GM19467 (cell line): ENCODE measurements around the gene AHR.
"Not testable (repeated sequence)": the region's sequence is repeated elsewhere in the genome, so short reads cannot be mapped to it uniquely, and the experiment has no call there.

ENCODE experiments used
- ATAC-seq: cut with Tn5 transposase; IDR thresholded peaks from one replicate; pipeline ENCODE4 v1.9.1; 2021; ENCODE audit warnings: mild to moderate bottlenecking, moderate library complexity; ENCODE audit not compliant: unreplicated experiment

The AHR gene

GRCh38 chr7:17336168-17336567 lies 37.7 kb downstream of the AHR start:
- ATAC-seq: no peak

GRCh38 chr7:17339139-17339538 lies 40.7 kb downstream of the AHR start:
- ATAC-seq: no peak

GRCh38 chr7:17339952-17340351 lies 41.5 kb downstream of the AHR start:
- no peak for ATAC-seq

- ATAC-seq: no peak
These were observed 42.2 kb downstream of the AHR start for GRCh38 chr7:17340655-17341054.

GRCh38 chr7:17342756-17343155 lies 44.3 kb downstream of the AHR start:
- no peak for ATAC-seq

GRCh38 chr7:17347401-17347800 lies 48.9 kb downstream of the AHR start:
- ATAC-seq: no peak

GRCh38 chr7:17348932-17349331 lies 50.5 kb downstream of the AHR start:
- not testable (repeated sequence) for ATAC-seq

GRCh38 chr7:17350321-17350720 lies 51.9 kb downstream of the AHR start:
- ATAC-seq: not testable (repeated sequence)

- ATAC-seq: not testable (repeated sequence)
These were observed 55.4 kb downstream of the AHR start for GRCh38 chr7:17353650-17354419.

GRCh38 chr7:17354473-17354872 lies 56.0 kb downstream of the AHR start:
- no peak for ATAC-seq

- ATAC-seq: no peak
These were observed 56.6 kb downstream of the AHR start for GRCh38 chr7:17355050-17355449.

- ATAC-seq: no peak
These were observed 59.5 kb downstream of the AHR start for GRCh38 chr7:17357952-17358351.

GRCh38 chr7:17359610-17360009 lies 61.2 kb downstream of the AHR start:
- ATAC-seq: no peak

- ATAC-seq: no peak
These were observed 64.1 kb downstream of the AHR start for GRCh38 chr7:17362439-17363105.

GRCh38 chr7:17364671-17365070 lies 66.2 kb downstream of the AHR start:
- no peak for ATAC-seq

GRCh38 chr7:17365775-17366174 lies 67.3 kb downstream of the AHR start:
- ATAC-seq: no peak

GRCh38 chr7:17367502-17367901 lies 69.0 kb downstream of the AHR start:
- ATAC-seq: no peak

GRCh38 chr7:17368856-17369524 lies 70.5 kb downstream of the AHR start:
- ATAC-seq: no peak

GRCh38 chr7:17369691-17370426 lies 71.4 kb downstream of the AHR start:
- ATAC-seq: no peak

- ATAC-seq: no peak
These were observed 72.6 kb downstream of the AHR start for GRCh38 chr7:17370901-17371585.
